Epithelial cell of esophagus (primary cell): Measurements from ENCODE around the gene ACOX1.

Source experiments
- DNase-seq: peaks from one replicate; pipeline ENCODE4 v3.0.0; 2010; ENCODE audit warnings: low read depth
- H3K4me3 ChIP-seq: 2 replicates; pipeline ENCODE4 v1.5.1; 2011; ENCODE audit warnings: mild to moderate bottlenecking, low read length, control low read depth
- TF ChIP-seq, protein P1 (sequence below): IDR thresholded peaks from 2 replicates; pipeline ENCODE4 v1.5.1; 2011; ENCODE audit warnings: low read depth, mild to moderate bottlenecking, low read length, control low read depth, inconsistent platforms; ENCODE audit not compliant: insufficient read depth; ENCODE audit errors: missing control alignments

The ACOX1 gene

DNA sequence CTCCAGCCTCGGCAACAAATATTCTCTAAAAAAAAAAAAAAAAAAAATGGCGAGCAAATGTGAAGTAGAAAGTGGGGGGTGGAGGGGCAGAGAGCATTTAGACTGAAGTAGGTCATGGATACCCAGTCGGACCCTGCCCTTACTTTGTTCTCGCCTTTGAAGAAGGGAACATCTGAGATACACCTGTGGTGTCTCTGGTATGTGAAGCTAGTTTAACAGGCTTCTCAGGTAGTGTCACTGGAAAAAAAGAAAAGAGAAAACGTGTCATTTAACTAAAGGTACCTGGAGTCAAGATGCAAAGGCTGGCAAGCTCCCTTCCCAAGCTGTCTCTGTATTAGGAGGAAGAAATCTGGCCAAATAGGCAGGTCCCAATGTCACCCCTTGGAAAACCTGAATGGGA, 46.1 kb downstream of the ACOX1 start:
- DNase-seq = peak; percentile 19

DNA sequence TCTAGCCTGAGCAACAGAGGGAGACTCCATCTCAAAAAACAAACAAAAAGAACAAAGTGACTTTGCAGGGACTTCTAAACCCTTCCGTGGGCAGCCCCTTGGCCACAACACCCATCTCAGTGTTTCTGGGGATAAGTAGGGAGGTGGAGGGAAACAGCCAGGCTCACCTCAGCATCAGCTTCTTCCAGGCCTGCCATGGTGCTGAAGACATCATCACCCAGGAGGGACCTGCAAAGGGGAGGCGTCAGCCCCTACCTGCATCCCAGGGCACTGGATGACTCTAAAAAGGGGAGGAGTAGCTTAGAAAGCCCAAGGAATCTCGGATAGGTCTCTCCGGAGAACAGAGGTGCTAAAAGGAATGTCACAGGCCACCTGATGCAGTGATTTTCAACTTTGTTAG, 47.9 kb downstream of the ACOX1 start:
- DNase-seq = no peak
- H3K4me3 ChIP-seq = no peak overlapping the region
- TF ChIP-seq, protein P1, sequence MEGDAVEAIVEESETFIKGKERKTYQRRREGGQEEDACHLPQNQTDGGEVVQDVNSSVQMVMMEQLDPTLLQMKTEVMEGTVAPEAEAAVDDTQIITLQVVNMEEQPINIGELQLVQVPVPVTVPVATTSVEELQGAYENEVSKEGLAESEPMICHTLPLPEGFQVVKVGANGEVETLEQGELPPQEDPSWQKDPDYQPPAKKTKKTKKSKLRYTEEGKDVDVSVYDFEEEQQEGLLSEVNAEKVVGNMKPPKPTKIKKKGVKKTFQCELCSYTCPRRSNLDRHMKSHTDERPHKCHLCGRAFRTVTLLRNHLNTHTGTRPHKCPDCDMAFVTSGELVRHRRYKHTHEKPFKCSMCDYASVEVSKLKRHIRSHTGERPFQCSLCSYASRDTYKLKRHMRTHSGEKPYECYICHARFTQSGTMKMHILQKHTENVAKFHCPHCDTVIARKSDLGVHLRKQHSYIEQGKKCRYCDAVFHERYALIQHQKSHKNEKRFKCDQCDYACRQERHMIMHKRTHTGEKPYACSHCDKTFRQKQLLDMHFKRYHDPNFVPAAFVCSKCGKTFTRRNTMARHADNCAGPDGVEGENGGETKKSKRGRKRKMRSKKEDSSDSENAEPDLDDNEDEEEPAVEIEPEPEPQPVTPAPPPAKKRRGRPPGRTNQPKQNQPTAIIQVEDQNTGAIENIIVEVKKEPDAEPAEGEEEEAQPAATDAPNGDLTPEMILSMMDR = no peak

More for the DNA sequence above, 46.1 kb downstream of the ACOX1 start:
- TF ChIP-seq, protein P1 = no peak
- H3K4me3 ChIP-seq = no peak overlapping the region

DNA sequence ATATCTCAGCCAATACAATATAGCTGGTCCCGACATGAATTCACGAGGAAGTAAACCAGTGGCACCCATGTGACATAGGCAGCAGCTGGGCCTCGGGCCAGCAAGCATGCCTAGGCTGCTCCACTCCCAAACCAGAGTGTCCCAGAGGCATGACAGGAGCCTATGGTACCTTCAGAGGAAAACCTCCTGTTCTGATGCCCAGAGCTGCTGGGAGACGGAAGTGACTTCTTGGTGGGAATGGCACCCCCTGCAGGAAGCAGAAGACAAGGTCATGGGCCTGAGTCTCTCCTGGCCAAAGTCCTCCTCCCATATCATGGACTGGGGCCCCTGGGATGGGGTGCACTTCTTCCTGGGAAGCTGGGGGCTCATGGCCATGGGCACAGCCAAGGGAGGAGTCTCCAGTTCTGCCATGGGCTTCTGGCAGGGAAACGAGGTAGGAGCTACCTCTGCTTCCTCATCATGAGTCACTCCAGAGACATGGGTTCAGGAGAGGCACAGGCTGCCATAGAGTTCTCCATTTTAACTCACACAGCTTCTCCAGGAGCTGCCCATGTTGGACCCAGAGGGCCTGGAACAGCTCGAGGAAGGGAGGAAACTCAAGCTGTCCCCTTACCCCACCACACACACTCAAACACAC, 51.6 kb downstream of the ACOX1 start:
- H3K4me3 ChIP-seq = no peak overlapping the region
- TF ChIP-seq, protein P1 = peak; percentile 61
- DNase-seq = peak; percentile 74

DNA sequence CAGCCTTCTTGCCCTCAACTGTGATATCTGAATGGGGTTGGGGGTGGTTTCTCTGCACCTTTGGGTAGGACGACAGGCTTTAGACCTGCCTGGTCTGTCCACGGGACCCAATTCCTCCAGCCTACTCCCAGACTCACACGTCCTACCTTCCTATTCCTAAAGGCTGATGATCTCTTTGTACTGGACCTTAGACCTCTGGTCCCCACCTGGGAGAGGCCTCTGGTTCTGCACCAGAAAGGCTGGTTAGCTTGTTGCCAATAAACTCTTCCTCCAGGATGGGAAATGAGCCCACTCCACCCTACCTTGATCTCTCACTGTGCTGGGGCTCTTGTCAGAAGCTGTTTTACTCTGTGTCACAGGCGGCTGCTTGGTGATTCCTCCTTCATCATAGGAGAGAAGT, 52.5 kb downstream of the ACOX1 start:
- no peak for DNase-seq
- TF ChIP-seq, protein P1 = no peak
- no peak overlapping the region for H3K4me3 ChIP-seq

DNA sequence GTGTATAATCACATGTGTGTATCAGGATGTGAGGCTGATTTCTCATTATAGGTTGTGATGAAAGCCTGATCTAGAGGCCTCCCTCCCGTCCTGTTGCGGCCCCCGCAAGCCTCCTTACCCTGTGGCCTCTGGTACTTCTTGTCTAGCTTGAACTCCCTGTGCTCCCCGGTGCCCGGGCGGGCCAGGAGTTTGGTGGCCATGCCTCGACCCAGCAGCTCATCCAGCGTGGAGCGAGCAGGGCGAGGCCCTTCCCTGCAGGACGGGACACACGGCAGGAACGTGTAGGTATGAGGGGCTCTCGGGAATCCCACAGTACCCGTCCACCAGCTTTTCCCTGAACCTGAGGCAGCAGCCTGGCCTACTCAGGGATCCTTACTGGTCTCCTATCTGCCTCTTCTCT, 53.1 kb downstream of the ACOX1 start:
- TF ChIP-seq, protein P1 = no peak
- DNase-seq = no peak
- no peak overlapping the region for H3K4me3 ChIP-seq

DNA sequence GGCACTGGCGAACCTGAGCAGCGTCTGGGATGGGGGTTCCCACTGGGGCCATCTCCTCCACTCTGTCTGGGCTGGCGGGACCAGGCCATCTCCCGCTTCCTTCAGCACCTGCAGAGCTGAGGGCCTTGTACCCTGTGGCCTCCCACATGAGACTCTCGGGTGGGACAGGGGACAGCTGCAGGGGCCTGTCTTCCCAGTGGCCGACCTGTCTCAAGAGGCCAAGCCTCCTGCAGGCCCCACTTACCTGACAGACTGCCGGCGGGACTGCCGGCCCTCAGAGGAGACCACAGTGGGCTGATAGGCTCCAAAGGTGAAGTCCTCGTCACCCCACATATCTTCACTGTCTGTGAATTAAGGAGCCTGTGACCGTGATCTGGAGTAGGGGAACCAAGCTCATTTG, 53.9 kb downstream of the ACOX1 start:
- TF ChIP-seq, protein P1 = no peak
- DNase-seq = no peak
- H3K4me3 ChIP-seq = no peak overlapping the region
